Keratinocyte (primary cell): ENCODE measurements around the gene PHF2. TPM values are rescaled to one million over a fixed set of nuclear protein-coding genes. Genes with fewer than 3 reads are reported as not detected.

ENCODE experiments used
- DNase-seq: peaks from one replicate; pipeline ENCODE4 v3.0.0-alpha.2; 2011; ENCODE audit warnings: low read depth, missing footprints, low spot score
- FAIRE-seq: peaks from 2 replicates; lab custom pipeline; 2011; peaks lifted over from hg19 to GRCh38; lab: Jason Lieb, UNC
- H2AFZ ChIP-seq: 2 replicates; pipeline ENCODE4 v1.6.0; 2012; ENCODE audit warnings: low read length, control low read depth, inconsistent platforms; ENCODE audit not compliant: control insufficient read depth
- H3K27ac ChIP-seq: 2 replicates; pipeline ENCODE4 v1.5.1; 2011; ENCODE audit warnings: low read length; ENCODE audit not compliant: control insufficient read depth, insufficient read depth
- H3K27me3 ChIP-seq: 3 replicates; pipeline ENCODE4 v1.6.0; 2011; ENCODE audit warnings: low read length; ENCODE audit not compliant: control insufficient read depth, insufficient read depth; ENCODE audit errors: extremely low read depth
- H3K36me3 ChIP-seq, 2 experiments: 2 replicates in 1 of 2; 3 replicates in 1 of 2; pipeline ENCODE4 v1.5.1; 2011; ENCODE audit warnings: low read length in 2 of 2, mild to moderate bottlenecking in 1 of 2; ENCODE audit not compliant: control insufficient read depth in 2 of 2, insufficient read depth in 2 of 2; ENCODE audit errors: extremely low read depth in 1 of 2
- H3K4me1 ChIP-seq: 3 replicates; pipeline ENCODE4 v1.5.1; 2011; ENCODE audit warnings: low read length; ENCODE audit not compliant: control insufficient read depth, insufficient read depth; ENCODE audit errors: extremely low read depth
- H3K4me2 ChIP-seq: 3 replicates; pipeline ENCODE4 v1.6.0; 2011; ENCODE audit warnings: low read depth, low read length; ENCODE audit not compliant: control insufficient read depth, insufficient read depth; ENCODE audit errors: extremely low read depth
- H3K4me3 ChIP-seq, 3 experiments: fragments of 200-600 bp in 1 of 3; sonication (generic) in 1 of 3; 2 replicates in 2 of 3; 3 replicates in 1 of 3; pipeline ENCODE4 v1.5.1; 2011 to 2016; ENCODE audit warnings: low read length in 3 of 3, mild to moderate bottlenecking in 3 of 3, control low read depth in 2 of 3, inconsistent platforms in 1 of 3, low read depth in 1 of 3, mixed read lengths in 1 of 3, mixed run types in 1 of 3, moderate library complexity in 1 of 3; ENCODE audit not compliant: control insufficient read depth in 2 of 3, insufficient read depth in 2 of 3; ENCODE audit errors: extremely low read depth in 1 of 3
- H3K79me2 ChIP-seq: 2 replicates; pipeline ENCODE4 v1.6.0; 2012; ENCODE audit warnings: low read length; ENCODE audit not compliant: control insufficient read depth, insufficient read depth
- H3K9ac ChIP-seq: 3 replicates; pipeline ENCODE4 v1.6.0; 2011; ENCODE audit warnings: low read length; ENCODE audit not compliant: control insufficient read depth, insufficient read depth; ENCODE audit errors: extremely low read depth
- H3K9me1 ChIP-seq: 3 replicates; pipeline ENCODE4 v1.6.0; 2011; ENCODE audit warnings: low read length; ENCODE audit not compliant: control insufficient read depth, insufficient read depth; ENCODE audit errors: extremely low read depth
- H3K9me3 ChIP-seq: 2 replicates; pipeline ENCODE4 v1.5.1; 2012; ENCODE audit warnings: low read depth, low read length; ENCODE audit not compliant: control insufficient read depth
- H4K20me1 ChIP-seq: 3 replicates; pipeline ENCODE4 v1.6.0; 2011; ENCODE audit warnings: low read length; ENCODE audit not compliant: control insufficient read depth, insufficient read depth; ENCODE audit errors: extremely low read depth
- EZH2 ChIP-seq: IDR thresholded peaks from one replicate; pipeline ENCODE4 v1.6.1; 2012; ENCODE audit warnings: inconsistent platforms, mild to moderate bottlenecking, low read length, moderate library complexity
- dilution Hi-C: fragments of 300-500 bp; cut with MboI; formaldehyde crosslinking; loops from one replicate; pipeline ENCODE4 v1.7.0; 2020; ENCODE audit warnings: low sequenced_read_pairs; ENCODE audit not compliant: extremely low pct_ligation_motif_present
- polyA plus RNA-seq, 5 experiments: library from polyadenylated mRNA; depleted of rRNA in 3 of 5; stranded (reverse) in 3 of 5; stranded (forward) in 1 of 5; unstranded in 1 of 5; fragments of >200 nt; gene quantifications; 1 replicate in 1 of 5; 2 replicates in 3 of 5; 3 replicates in 1 of 5; pipeline versions ENCODE4 v1.2.1 to v1.2.3, GENCODE V29; 2011 to 2012; ENCODE audit warnings: missing spikeins in 2 of 5, low read depth in 1 of 5, low replicate concordance in 1 of 5
- TF ChIP-seq, protein P1 (sequence below), 3 experiments: IDR thresholded peaks in 1 of 3; conservative IDR thresholded peaks in 1 of 3; optimal IDR thresholded peaks in 1 of 3; 2 replicates in 2 of 3; 3 replicates in 1 of 3; pipeline versions ENCODE3 to v1.5.1; 2011; ENCODE audit warnings: low read length in 3 of 3, mild to moderate bottlenecking in 3 of 3, moderate library complexity in 2 of 3, control low read depth in 1 of 3, inconsistent platforms in 1 of 3; ENCODE audit not compliant: insufficient read depth in 2 of 3; ENCODE audit errors: extremely low read depth in 1 of 3

PHF2 gene
- polyA plus RNA-seq, 1 donor (not counting 4 experiments of a cell fraction or from before 2014, with no cell fraction given), result 5.1 TPM

DNA sequence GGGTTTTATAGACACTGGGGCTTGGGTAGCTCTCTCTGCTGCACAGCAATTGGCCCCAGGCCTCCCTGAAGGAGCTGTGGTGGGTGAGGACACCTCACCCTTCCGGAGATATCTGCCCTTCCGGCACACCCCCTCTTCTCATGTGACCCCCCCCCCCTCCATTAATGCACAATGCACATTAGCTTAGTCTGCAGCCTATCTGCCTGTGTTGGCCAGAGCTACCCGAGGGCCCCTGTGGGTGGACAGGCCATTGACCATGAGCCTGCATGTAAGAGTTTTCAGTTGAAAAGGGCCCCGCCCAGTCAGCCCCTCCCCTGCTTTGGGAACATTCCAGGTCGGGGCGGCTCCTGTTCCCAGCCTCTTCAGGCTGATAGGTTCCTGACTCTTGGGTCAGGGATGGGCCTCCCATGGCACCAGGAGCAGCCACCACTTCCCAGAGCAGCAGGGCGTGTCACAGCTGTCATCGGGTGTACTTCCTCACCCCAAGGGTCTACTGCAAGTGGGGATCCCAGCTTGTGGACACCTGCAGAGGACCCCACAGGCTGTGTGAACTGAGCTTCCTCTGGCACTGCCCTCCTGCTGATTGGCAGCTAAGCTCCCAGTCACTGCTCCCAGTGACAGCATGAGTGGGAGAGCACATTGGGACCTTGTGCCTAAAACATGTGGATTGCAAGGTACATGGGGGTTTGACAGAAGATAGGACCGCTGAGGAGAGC, 17.8 kb downstream of the PHF2 start:
- Histone ChIP-seq H3K79me2 (peaks cover 32% of the 10 kb centered on the region), H3K4me2 (peak overlapping the region; percentile 19), H3K27ac (no peak overlapping the region), H4K20me1 (peaks cover 2% of the 10 kb centered on the region), H3K36me3 (no peaks in the 10 kb centered on the region), H2AFZ (no peak overlapping the region), H3K27me3 (no peaks in the 10 kb centered on the region), H3K4me1 (peaks cover 14% of the 10 kb centered on the region), H3K4me3 (no peak overlapping the region), H3K9me1 (no peaks in the 10 kb centered on the region), H3K9ac (no peak overlapping the region), H3K9me3 (no peaks in the 10 kb centered on the region)
- no peak for FAIRE-seq
- TF ChIP-seq, protein P1, sequence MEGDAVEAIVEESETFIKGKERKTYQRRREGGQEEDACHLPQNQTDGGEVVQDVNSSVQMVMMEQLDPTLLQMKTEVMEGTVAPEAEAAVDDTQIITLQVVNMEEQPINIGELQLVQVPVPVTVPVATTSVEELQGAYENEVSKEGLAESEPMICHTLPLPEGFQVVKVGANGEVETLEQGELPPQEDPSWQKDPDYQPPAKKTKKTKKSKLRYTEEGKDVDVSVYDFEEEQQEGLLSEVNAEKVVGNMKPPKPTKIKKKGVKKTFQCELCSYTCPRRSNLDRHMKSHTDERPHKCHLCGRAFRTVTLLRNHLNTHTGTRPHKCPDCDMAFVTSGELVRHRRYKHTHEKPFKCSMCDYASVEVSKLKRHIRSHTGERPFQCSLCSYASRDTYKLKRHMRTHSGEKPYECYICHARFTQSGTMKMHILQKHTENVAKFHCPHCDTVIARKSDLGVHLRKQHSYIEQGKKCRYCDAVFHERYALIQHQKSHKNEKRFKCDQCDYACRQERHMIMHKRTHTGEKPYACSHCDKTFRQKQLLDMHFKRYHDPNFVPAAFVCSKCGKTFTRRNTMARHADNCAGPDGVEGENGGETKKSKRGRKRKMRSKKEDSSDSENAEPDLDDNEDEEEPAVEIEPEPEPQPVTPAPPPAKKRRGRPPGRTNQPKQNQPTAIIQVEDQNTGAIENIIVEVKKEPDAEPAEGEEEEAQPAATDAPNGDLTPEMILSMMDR (optimal IDR thresholded peaks at IDR 0.05 in 1 of 3, IDR thresholded peaks at IDR 0.05 in 1 of 3, conservative IDR thresholded peaks at IDR 0.05 in 1 of 3; ENCODE audit: extremely low read depth in 1 of 3, insufficient read depth in 2 of 3, low read length in 3 of 3), result no peak
- TF ChIP-seq EZH2, result no peak
- dilution Hi-C loops, result no loop called here
- DNase-seq, result no peak

DNA sequence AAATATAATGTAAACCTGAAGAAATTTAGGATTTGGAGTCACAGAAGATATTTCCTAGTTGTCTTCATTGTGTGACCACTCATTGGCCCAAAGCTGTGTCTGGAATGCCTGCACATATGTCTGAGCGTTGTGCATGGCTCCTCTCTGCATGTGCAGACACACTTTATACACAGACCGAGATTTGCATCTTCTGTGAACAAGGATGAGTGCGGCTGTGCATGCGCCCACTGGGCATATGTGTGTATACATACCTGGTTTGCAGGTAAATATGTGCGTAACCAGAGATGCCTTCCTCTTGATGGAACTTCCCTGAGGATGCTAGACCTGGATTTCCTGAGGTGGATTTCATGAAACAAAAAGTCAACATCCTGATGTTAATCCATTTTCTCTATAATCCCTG, 19.1 kb downstream of the PHF2 start:
- Histone ChIP-seq H4K20me1 (peaks cover 2% of the 10 kb centered on the region), H3K9ac (no peak overlapping the region), H3K4me2 (no peak overlapping the region), H3K9me3 (no peaks in the 10 kb centered on the region), H3K27me3 (no peaks in the 10 kb centered on the region), H3K9me1 (no peaks in the 10 kb centered on the region), H3K4me3 (no peak overlapping the region), H3K27ac (no peak overlapping the region), H3K36me3 (peaks cover 0 to 2% of the 10 kb centered on the region in 2 experiments), H3K4me1 (peaks cover 19% of the 10 kb centered on the region), H2AFZ (no peak overlapping the region), H3K79me2 (peaks cover 36% of the 10 kb centered on the region)
- dilution Hi-C loops, result no loop called here
- TF ChIP-seq, protein P1 (optimal IDR thresholded peaks at IDR 0.05 in 1 of 3, IDR thresholded peaks at IDR 0.05 in 1 of 3, conservative IDR thresholded peaks at IDR 0.05 in 1 of 3; ENCODE audit: extremely low read depth in 1 of 3, insufficient read depth in 2 of 3, low read length in 3 of 3), result no peak
- TF ChIP-seq EZH2, result no peak
- DNase-seq (no peak), FAIRE-seq (peak; percentile 23)
